Measurements from ENCODE around the gene MDGA2.

The MDGA2 gene

GRCh38 chr14:47150267-47150666, 525.1 kb downstream of the MDGA2 start:
- no peak for DNase-seq (ENCODE audit: low spot score)

- no peak for DNase-seq (ENCODE audit: low spot score)
These were observed 526.1 kb downstream of the MDGA2 start for GRCh38 chr14:47149326-47149725.

- DNase-seq (ENCODE audit: low spot score): no peak
These were observed 526.7 kb downstream of the MDGA2 start for GRCh38 chr14:47148686-47149085.

- DNase-seq (ENCODE audit: low spot score): no peak
These were observed 554.8 kb downstream of the MDGA2 start for GRCh38 chr14:47120645-47121044.

- no peak for DNase-seq (ENCODE audit: low spot score)
These were observed 571.6 kb downstream of the MDGA2 start for GRCh38 chr14:47103771-47104170.

GRCh38 chr14:47102472-47102871, 572.9 kb downstream of the MDGA2 start:
- DNase-seq (ENCODE audit: low spot score): no peak

GRCh38 chr14:47085678-47086077, 589.7 kb downstream of the MDGA2 start:
- DNase-seq (ENCODE audit: low spot score): no peak

GRCh38 chr14:47065326-47065725, 610.1 kb downstream of the MDGA2 start:
- DNase-seq (ENCODE audit: low spot score): no peak

- DNase-seq (ENCODE audit: low spot score): no peak
These were observed 615.4 kb downstream of the MDGA2 start for GRCh38 chr14:47060050-47060449.

GRCh38 chr14:47057364-47057763, 618.0 kb downstream of the MDGA2 start:
- no peak for DNase-seq (ENCODE audit: low spot score)

GRCh38 chr14:47044841-47045240, 630.6 kb downstream of the MDGA2 start:
- peak; percentile 18 for DNase-seq (ENCODE audit: low spot score)

- peak; percentile 33 for DNase-seq (ENCODE audit: low spot score)
These were observed 634.9 kb downstream of the MDGA2 start for GRCh38 chr14:47040550-47040949.

- DNase-seq (ENCODE audit: low spot score): no peak
These were observed 636.1 kb downstream of the MDGA2 start for GRCh38 chr14:47039336-47039735.

GRCh38 chr14:47022721-47023120, 652.7 kb downstream of the MDGA2 start:
- DNase-seq (ENCODE audit: low spot score): no peak

- DNase-seq (ENCODE audit: low spot score): no peak
These were observed 654.9 kb downstream of the MDGA2 start for GRCh38 chr14:47020500-47020899.

GRCh38 chr14:47012533-47013280, 662.7 kb downstream of the MDGA2 start:
- DNase-seq (ENCODE audit: low spot score): no peak

- DNase-seq (ENCODE audit: low spot score): peak; percentile 4
These were observed 665.8 kb downstream of the MDGA2 start for GRCh38 chr14:47009615-47010014.

- no peak for DNase-seq (ENCODE audit: low spot score)
These were observed 666.7 kb downstream of the MDGA2 start for GRCh38 chr14:47008732-47009131.

- DNase-seq (ENCODE audit: low spot score): no peak
These were observed 675.7 kb downstream of the MDGA2 start for GRCh38 chr14:46999661-47000060.

GRCh38 chr14:46989566-46989965, 685.8 kb downstream of the MDGA2 start:
- no peak for DNase-seq (ENCODE audit: low spot score)

- no peak for DNase-seq (ENCODE audit: low spot score)
These were observed 687.1 kb downstream of the MDGA2 start for GRCh38 chr14:46988312-46988711.

- no peak for DNase-seq (ENCODE audit: low spot score)
These were observed 689.6 kb downstream of the MDGA2 start for GRCh38 chr14:46985529-46986380.

GRCh38 chr14:46973295-46973694, 702.1 kb downstream of the MDGA2 start:
- no peak for DNase-seq (ENCODE audit: low spot score)

All from SK-N-DZ (cell line).